NCI-H2227 treated with DMSO at 0.1 percent for 48 hours (cell line): Measurements from ENCODE around the gene TMEM134.
"Not testable (repeated sequence)": the region's sequence is repeated elsewhere in the genome, so short reads cannot be mapped to it uniquely, and the experiment has no call there.

Source experiments
- DNase-seq: peaks from one replicate; lab custom pipeline; 2025; lab: John Stamatoyannopoulos, UW

TMEM134 gene

GRCh38 chr11:67485873-67486361, 16.9 kb upstream of the TMEM134 start:
- not testable (repeated sequence) for DNase-seq

DNA sequence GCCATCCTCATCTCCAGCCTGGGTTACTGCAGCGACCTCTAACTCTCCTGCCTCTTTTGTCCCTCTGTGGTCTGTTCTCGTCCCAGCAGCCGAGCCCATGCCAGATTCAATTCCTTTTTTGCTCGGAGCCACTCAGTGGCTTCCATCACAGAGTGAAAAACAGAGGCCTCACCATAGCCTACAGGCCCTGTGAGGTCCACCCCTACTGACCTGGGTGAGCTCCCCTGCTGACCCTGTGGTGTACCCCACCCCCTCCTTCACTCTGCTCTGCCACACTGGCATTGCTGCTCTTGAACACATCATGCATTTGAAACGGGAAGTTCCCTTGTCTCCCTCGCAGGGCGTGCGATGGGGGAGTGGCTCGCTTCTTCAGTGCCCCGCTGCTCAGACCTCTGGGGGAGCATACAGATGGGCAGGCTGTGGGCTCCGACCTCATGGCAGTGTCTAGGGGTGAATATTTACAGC, 15.8 kb upstream of the TMEM134 start:
- DNase-seq, result no peak

DNA sequence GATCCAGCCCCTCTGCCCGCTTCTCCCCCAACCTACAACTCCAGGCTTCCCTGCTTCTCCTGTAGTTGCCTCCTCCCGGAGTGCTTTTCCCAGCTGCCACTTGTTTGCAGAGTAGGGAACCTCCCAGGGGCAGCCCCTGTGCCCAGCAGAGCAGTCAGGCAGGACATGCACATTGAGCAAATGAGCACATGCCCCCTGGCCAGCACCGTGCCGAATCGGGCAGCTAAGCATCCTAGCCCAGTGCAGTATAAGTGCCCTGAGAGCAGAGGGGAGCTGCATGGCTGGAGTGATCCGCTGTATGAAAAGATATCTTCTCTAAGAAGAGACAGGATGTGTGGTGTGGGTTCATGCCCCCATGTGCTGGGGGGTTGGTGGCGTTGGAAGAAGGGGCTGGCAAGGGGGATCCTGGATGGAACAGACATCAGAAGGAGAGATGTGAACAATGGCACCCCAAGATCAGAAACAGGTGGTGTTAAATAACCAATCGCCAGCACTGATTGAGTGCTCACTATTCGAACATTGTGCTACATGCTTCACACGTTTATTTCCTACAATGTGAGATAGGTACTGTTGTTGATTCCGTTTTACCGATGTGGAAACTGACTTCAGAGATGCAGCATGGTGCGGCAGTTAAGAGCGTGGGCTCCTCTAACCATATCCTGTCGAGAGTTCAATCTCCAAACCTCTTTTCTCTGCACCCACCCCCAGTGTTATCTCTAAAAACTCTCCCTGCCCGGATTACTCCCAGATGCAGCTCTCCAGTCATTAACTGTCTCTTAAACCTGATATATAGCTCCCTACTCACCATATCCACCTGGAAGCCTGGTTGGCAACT, 15.0 kb upstream of the TMEM134 start:
- DNase-seq, result no peak

DNA sequence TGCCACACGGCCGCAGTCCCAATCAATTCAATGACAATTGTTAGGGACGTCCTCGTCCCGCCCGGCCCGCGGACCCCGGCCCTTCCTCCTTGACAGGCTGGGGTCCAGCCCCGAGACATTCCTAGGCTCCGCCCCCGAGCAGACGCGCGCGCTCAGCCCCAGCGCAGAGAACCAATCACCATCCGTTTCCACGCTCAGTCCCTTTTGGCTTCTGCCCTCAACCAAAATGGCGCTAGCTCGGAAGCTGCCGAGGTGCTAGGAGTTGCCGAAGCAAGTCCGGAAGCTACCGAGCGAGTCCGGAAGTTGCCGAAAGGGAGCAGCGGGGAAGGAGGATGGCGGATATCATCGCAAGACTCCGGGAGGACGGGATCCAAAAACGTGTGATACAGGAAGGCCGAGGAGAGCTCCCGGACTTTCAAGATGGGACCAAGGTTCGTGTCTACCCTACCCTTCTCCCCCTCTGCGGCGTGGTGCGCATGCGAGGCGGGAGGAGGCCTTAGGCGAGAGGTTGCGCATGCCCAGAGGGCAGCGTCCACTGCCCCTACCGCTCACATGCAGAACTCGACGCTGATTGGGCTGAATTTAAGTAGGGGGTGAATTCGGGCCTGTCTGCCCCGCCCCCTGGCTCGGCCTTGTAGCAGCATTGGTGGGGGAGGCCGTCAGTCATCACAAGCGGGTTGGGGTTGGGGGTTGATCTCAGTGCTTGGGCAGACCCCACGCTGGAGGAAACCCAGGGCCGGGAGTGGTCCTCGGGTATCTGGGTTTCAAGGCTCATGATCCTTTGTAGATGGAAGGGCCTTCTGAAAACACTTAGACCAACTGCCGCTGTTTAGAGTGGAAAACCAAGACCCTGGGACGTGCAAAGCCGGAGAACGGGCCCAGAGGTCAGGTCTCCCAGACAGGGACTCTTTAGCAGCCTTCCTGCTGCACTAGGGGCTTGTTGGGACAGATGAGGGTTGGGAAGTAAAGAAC, 14.1 kb upstream of the TMEM134 start, which contains the start of gene AIP:
TSS of gene AIP (plus strand) at position 200 of the 972 bp plus-strand sequence. CDS start at position 333, 133 bp downstream.
- DNase-seq, result peak; percentile 98

- no peak for DNase-seq
These were observed 13.3 kb upstream of the TMEM134 start for GRCh38 chr11:67482275-67482826.

DNA sequence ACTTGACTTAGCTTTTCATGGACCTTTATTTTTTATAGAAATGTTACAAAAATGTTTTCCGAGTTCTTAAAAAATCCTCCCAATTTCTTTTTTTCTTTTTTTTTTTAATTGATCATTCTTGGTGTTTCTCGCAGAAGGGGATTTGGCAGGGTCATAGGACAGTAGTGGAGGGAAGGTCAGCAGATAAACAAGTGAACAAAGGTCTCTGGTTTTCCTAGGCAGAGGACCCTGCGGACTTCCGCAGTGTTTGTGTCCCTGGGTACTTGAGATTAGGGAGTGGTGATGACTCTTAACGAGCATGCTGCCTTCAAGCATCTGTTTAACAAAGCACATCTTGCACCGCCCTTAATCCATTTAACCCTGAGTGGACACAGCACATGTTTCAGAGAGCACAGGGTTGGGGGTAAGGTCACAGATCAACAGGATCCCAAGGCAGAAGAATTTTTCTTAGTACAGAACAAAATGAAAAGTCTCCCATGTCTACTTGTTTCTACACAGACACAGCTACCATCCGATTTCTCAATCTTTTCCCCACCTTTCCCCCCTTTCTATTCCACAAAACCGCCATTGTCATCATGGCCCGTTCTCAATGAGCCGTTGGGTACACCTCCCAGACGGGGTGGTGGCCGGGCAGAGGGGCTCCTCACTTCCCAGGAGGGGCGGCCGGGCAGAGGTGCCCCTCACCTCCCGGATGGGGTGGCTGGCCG, 8.4 kb upstream of the TMEM134 start:
- DNase-seq, result not testable (repeated sequence)

- DNase-seq, result not testable (repeated sequence)
These were observed 7.6 kb upstream of the TMEM134 start for GRCh38 chr11:67476692-67477091.

DNA sequence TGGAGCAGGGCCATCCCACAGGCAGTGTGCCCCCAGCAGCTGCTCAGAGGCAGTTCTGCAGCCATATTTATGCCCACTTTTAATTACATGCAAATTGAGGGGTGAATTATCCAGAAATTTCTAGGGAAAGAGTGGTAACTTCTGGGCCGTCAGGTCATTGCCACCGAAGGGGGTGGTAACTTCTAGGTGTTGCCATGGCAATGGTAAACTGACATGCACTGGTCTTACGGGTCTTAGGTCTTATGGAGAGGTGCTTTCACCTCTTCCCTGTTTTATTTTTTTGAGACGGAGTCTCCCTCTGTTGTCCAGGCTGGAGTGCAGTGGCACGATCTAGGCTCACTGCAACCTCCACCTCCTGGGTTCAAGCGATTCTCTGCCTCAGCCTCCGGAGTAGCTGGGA, 3.8 kb upstream of the TMEM134 start:
- no peak for DNase-seq

GRCh38 chr11:67470337-67471002, 1.4 kb upstream of the TMEM134 start:
- no peak for DNase-seq

- no peak for DNase-seq
These were observed 409 bp upstream of the TMEM134 start for GRCh38 chr11:67469508-67469811.

DNA sequence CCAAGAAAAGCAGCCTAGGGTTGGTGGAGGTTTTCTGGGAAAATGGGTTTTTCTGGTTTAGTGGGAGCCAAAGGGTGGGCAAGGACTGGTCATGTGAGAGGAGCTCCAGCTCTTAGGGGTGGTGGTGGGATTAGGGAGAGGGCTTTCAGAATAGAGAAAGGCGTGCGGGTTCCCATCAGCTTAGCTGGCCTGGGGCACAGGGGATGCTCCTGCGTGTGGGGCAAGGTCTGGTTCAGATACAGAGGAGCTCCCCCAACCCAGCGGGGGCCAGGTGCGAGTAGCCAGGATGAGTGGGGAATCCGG, 644 bp downstream of the TMEM134 start:
- no peak for DNase-seq

- DNase-seq, result no peak
These were observed 995 bp downstream of the TMEM134 start for GRCh38 chr11:67468056-67468455.

- no peak for DNase-seq
These were observed 1.9 kb downstream of the TMEM134 start for GRCh38 chr11:67466962-67467771.

GRCh38 chr11:67466367-67466766, 2.7 kb downstream of the TMEM134 start:
- DNase-seq, result no peak

DNA sequence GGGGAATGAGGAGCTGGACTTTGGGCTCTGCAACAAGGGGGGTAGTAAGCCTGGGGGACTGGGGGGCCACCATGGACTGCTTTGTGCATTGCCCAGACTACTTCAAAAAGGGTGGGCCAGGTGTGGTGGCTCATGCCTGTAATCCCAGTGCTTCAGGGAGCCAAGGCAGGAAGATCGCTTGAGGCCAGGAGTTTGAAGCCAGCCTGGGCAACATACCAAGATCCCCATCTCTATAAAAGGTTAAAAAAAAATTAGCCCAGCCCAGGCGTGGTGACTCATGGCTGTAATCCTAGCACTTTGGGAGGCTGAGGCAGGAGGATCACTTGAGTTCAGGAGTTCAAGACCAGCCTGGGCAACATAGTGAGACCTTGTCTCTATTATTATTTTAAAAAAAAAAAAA, 3.5 kb downstream of the TMEM134 start:
- DNase-seq, result not testable (repeated sequence)

DNA sequence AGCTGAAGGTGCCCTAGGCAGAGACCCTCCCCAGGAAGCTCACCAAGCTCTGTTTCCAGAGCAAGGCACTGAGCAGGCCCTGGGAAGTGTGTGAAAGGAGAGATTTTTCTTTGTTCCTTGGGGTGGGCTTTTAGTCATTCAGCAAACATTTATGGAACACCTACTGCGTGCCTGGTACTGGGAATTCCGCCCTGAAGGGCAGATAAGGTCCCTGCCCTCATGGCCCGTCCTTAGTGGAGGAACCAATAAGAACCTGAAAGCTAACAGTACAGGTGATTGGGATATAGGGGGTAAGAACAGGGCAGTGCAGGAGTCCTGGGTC, 3.9 kb downstream of the TMEM134 start:
- no peak for DNase-seq

DNA sequence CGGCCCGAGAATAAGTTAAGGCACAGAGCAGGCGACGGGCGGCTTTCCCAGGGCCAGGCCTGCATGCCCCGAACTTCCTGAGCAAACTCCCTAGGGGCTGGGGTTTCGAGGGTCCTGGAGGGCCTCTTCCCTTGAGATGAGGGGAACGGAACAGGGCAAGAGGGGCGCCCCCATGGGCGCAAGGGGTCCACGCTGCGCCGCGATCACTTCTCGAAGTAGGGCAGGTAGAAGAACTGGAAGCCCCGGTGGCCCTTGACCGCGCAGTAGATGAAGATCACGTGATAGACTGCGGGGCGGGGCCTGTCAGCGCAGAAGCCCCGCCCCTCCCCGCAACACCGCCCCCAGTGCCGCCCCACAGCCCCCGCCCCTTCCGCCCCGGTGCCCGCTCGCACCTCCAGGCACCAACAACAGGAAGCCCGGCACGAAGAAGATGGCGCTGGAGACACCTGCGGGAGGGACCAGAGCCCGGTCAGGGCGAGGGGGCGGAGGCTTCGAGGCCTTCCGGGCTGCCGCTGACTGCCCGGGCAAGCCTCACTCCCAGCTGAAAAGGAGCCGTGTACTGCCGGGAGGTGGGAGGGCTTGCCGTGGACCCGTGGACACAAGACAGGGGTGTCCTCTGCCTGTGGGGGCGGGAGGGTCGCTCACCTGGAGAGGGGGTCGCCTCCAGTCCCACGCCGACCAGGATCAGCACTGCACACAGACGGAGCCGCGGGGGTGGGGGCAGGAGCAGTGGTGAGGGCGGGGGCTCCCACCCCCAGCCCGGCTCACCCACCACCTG, 4.5 kb downstream of the TMEM134 start:
- no peak for DNase-seq

DNA sequence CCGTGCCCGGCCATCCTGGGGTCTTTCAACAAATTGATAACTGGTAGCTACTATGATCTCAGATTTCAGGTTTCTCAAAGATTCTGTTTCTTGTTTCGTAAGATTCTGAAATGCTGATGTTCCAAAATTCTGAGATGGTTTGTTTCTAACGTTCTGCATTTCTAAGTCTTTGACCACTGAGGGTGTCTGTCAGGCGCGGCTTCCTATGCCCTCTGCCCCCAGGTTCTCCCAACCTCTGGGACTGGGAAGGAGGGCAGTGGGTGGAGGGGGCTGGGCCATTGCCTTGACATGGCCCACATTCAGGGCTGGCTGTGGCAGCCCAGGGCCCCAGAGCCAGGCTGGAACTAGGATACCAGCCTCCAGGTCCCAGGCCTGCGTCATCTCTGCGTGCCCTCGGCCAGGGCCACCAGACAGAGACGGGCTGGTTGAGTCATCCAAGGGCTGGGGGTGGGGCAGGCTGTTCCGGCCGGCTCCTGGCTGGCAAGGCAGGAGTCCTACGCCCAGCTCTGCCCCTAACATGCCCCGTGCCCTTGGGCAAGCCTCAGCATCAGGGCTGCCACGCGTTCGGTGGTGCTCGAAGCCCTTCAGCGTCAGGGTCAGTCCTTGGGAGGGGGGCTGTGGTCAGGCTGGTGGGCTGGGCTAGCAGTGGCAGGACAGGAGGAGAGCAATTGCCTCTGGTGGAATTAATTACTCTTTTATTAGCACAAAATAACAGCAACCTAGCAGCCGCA, 5.2 kb downstream of the TMEM134 start:
- no peak for DNase-seq

DNA sequence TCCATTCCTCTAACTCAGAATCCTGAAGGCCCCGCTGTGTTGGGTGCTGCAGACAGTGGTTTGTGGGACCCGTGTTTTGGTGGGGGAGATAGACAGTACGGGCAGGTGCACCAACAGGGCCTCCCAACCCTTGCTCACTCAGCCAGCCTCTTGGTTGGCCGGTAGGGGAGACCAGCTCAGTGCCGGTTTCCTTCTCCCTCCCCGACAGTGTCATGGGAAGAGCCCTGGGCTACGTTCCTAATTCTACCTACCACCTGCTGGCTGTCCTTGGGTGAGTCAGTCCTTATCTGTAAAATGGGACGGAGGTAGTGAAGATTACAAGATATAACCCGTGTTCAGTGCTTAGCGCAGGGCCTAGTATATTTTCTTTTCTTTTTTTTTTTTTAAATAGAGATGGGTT, 5.9 kb downstream of the TMEM134 start:
- no peak for DNase-seq
